Loucy (cell line): Measurements from ENCODE around the gene TEX48.

Experiments used
- H2AFZ ChIP-seq: fragments of 200-600 bp; sonication (generic); 2 replicates; pipeline ENCODE4 v1.6.0; 2016; ENCODE audit warnings: antibody characterized with exemption, mild to moderate bottlenecking, low read length, moderate library complexity
- H3F3A ChIP-seq: fragments of 200-600 bp; 2 replicates; pipeline ENCODE4 v1.6.0; 2016; ENCODE audit warnings: antibody characterized with exemption, low read depth, mild to moderate bottlenecking
- H3K27me3 ChIP-seq: fragments of 200-600 bp; sonication (generic); 2 replicates; pipeline ENCODE4 v1.6.1; 2014; ENCODE audit warnings: low read length, mild to moderate bottlenecking; ENCODE audit not compliant: insufficient read depth, poor library complexity, severe bottlenecking
- H3K36me3 ChIP-seq: fragments of 200-600 bp; sonication (generic); 2 replicates; pipeline ENCODE4 v1.6.1; 2016; ENCODE audit warnings: low read length; ENCODE audit not compliant: insufficient read depth
- H3K4me1 ChIP-seq: fragments of 200-600 bp; sonication (generic); 2 replicates; pipeline ENCODE4 v1.5.1; 2014; ENCODE audit warnings: low read length, mild to moderate bottlenecking; ENCODE audit not compliant: insufficient read depth, poor library complexity, severe bottlenecking
- H3K4me2 ChIP-seq: fragments of 200-600 bp; sonication (generic); 2 replicates; pipeline ENCODE4 v1.6.0; 2014; ENCODE audit warnings: antibody characterized with exemption, low read length, low read depth, mild to moderate bottlenecking; ENCODE audit not compliant: poor library complexity, severe bottlenecking
- H3K4me3 ChIP-seq: fragments of 200-600 bp; sonication (generic); 2 replicates; pipeline ENCODE4 v1.5.1; 2014; ENCODE audit warnings: low read length, mild to moderate bottlenecking, mixed read lengths; ENCODE audit not compliant: poor library complexity, severe bottlenecking
- H3K79me2 ChIP-seq: fragments of 200-600 bp; sonication (generic); 2 replicates; pipeline ENCODE4 v1.6.1; 2014; ENCODE audit warnings: low read length; ENCODE audit not compliant: insufficient read depth
- H3K9ac ChIP-seq: fragments of 200-600 bp; sonication (generic); 2 replicates; pipeline ENCODE4 v1.6.0; 2014; ENCODE audit warnings: mild to moderate bottlenecking, low read depth, low read length, moderate library complexity; ENCODE audit not compliant: poor library complexity, severe bottlenecking
- H3K9me2 ChIP-seq: fragments of 200-600 bp; sonication (generic); replicated peaks from 2 replicates; pipeline ENCODE4 v1.6.1; 2016; ENCODE audit warnings: low read depth, low read length, mixed read lengths
- H3K9me3 ChIP-seq: fragments of 200-600 bp; sonication (generic); 2 replicates; pipeline ENCODE4 v1.6.1; 2014; ENCODE audit warnings: mild to moderate bottlenecking, antibody characterized with exemption, low read length, low read depth; ENCODE audit not compliant: insufficient read depth
- H4K20me1 ChIP-seq: fragments of 200-600 bp; sonication (generic); 2 replicates; pipeline ENCODE4 v1.6.0; 2014; ENCODE audit warnings: antibody characterized with exemption, low read length, mild to moderate bottlenecking; ENCODE audit not compliant: insufficient read depth, poor library complexity, severe bottlenecking
- CTCF ChIP-seq: fragments of 200-600 bp; sonication (generic); conservative IDR thresholded peaks from 2 replicates; pipeline ENCODE4 v1.5.1; 2014; ENCODE audit warnings: mild to moderate bottlenecking, antibody characterized with exemption, low read length
- EZH2phosphoT487 ChIP-seq: fragments of 200-600 bp; IDR thresholded peaks from 2 replicates; pipeline ENCODE4 v1.6.1; 2018; ENCODE audit warnings: antibody characterized with exemption, mild to moderate bottlenecking, moderate library complexity, borderline replicate concordance

The TEX48 gene

GRCh38 chr9:114634387-114634786 lies 47.6 kb downstream of the TEX48 start:
- Histone ChIP-seq H3K9me3 (no peaks in the 10 kb centered on the region), H3K79me2 (no peaks in the 10 kb centered on the region), H3K9me2 (no peaks in the 10 kb centered on the region), H3K27me3 (no peaks in the 10 kb centered on the region), H3K4me3 (no peak overlapping the region), H3K9ac (no peak overlapping the region), H3F3A (no peaks in the 10 kb centered on the region), H2AFZ (no peak overlapping the region), H3K4me2 (no peak overlapping the region), H4K20me1 (no peaks in the 10 kb centered on the region), H3K4me1 (no peaks in the 10 kb centered on the region), H3K36me3 (peaks cover 80% of the 10 kb centered on the region; the same call in 1 of the 2 replicates)
- no peak for TF ChIP-seq EZH2phosphoT487
- no peak for TF ChIP-seq CTCF

- H3K36me3 ChIP-seq: peaks cover 80% of the 10 kb centered on the region; the same call in 1 of the 2 replicates
These were observed 48.4 kb downstream of the TEX48 start for GRCh38 chr9:114633438-114634089.

GRCh38 chr9:114631166-114631565 lies 50.8 kb downstream of the TEX48 start:
- H3K27me3 ChIP-seq: no peaks in the 10 kb centered on the region
- TF ChIP-seq CTCF (no peak), EZH2phosphoT487 (no peak)
- H3K4me1 ChIP-seq: no peaks in the 10 kb centered on the region
- no peak overlapping the region for H3K4me3 ChIP-seq
- H3K79me2 ChIP-seq: no peaks in the 10 kb centered on the region
- no peaks in the 10 kb centered on the region for H4K20me1 ChIP-seq
- H3K9me2 ChIP-seq: no peaks in the 10 kb centered on the region
- H3K9me3 ChIP-seq: no peaks in the 10 kb centered on the region
- H3F3A ChIP-seq: no peaks in the 10 kb centered on the region
- H3K4me2 ChIP-seq: no peak overlapping the region
- H3K36me3 ChIP-seq: peaks cover 86% of the 10 kb centered on the region; the same call in 1 of the 2 replicates
- H2AFZ ChIP-seq: no peak overlapping the region
- H3K9ac ChIP-seq: no peak overlapping the region

More at GRCh38 chr9:114633438-114634089, 48.4 kb downstream of the TEX48 start:
- Histone ChIP-seq H2AFZ (no peak overlapping the region), H3K4me1 (no peaks in the 10 kb centered on the region), H3K4me2 (no peak overlapping the region), H3K27me3 (no peaks in the 10 kb centered on the region), H3K79me2 (no peaks in the 10 kb centered on the region), H3K9me2 (no peaks in the 10 kb centered on the region), H3K9me3 (no peaks in the 10 kb centered on the region), H3F3A (no peaks in the 10 kb centered on the region), H3K4me3 (no peak overlapping the region), H4K20me1 (no peaks in the 10 kb centered on the region), H3K9ac (no peak overlapping the region)
- no peak for TF ChIP-seq EZH2phosphoT487

DNA sequence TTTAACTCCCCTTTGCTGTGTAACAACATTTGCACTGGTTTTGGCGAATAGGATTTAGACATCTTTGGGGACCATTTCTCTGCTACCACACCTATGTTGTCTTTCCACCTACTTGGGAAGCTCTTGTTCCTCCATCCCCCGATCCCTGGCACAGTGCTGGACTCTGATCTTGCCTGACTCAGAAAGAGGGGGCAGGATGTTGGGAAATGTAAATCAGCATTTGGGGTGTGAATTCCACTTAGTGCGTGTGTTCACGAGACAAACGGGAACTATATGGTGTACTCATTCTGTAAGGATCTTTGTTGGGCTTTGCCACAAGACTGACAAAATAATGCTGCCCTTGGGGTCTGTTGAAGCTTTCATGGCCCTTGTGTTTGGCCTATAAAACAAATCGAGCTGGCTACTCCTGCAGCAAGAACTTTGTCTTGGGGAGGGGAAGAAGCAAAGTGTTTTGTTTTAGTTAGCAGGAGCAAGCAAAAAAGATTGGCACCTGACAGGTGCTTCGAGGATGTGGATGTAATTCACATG lies 52.4 kb downstream of the TEX48 start:
- Histone ChIP-seq H3K4me2 (no peak overlapping the region), H3K9ac (no peak overlapping the region), H3K27me3 (no peaks in the 10 kb centered on the region), H3K4me3 (no peak overlapping the region), H3K9me3 (no peaks in the 10 kb centered on the region), H4K20me1 (no peaks in the 10 kb centered on the region), H3K4me1 (no peaks in the 10 kb centered on the region), H3K79me2 (no peaks in the 10 kb centered on the region), H3K36me3 (peaks cover 80% of the 10 kb centered on the region; the same call in 1 of the 2 replicates), H3F3A (no peaks in the 10 kb centered on the region), H3K9me2 (no peaks in the 10 kb centered on the region), H2AFZ (no peak overlapping the region)
- no peak for TF ChIP-seq EZH2phosphoT487
- TF ChIP-seq CTCF: no peak
